HEK293T (cell line): Measurements from ENCODE around the gene PROSER2.

Source experiments
- CTCF ChIA-PET: fragments of 350-600 bp; formaldehyde crosslinking; extraction: SDS; loops from one replicate; lab custom pipeline; 2021; ENCODE audit warnings: antibody characterized with exemption, inconsistent platforms; lab: Yijun Ruan, JAX
- POLR2A ChIA-PET: fragments of 350-600 bp; formaldehyde crosslinking; extraction: SDS; loops from one replicate; lab custom pipeline; 2020; ENCODE audit warnings: antibody characterized with exemption, inconsistent platforms; lab: Yijun Ruan, JAX
- DNase-seq: peaks from one replicate; pipeline ENCODE4 v3.0.0; 2012; ENCODE audit warnings: mixed read lengths; ENCODE audit errors: extremely low spot score
- ARNT ChIP-seq: fragments of 450-650 bp; IDR thresholded peaks from 2 replicates; pipeline ENCODE4 v1.6.1; 2017; ENCODE audit warnings: mild to moderate bottlenecking
- BHLHE40 ChIP-seq: fragments of 450-650 bp; IDR thresholded peaks from 2 replicates; pipeline ENCODE4 v1.6.1; 2016; ENCODE audit warnings: mild to moderate bottlenecking, moderate library complexity, borderline replicate concordance
- CTBP1 ChIP-seq: fragments of 450-650 bp; IDR thresholded peaks from 2 replicates; pipeline ENCODE4 v1.6.1; 2016; ENCODE audit warnings: borderline replicate concordance
- ELF4 ChIP-seq: fragments of 450-650 bp; IDR thresholded peaks from 2 replicates; pipeline ENCODE4 v1.6.1; 2017; ENCODE audit warnings: antibody characterized with exemption
- FOXA1 ChIP-seq: fragments of 450-650 bp; IDR thresholded peaks from 2 replicates; pipeline ENCODE4 v1.6.1; 2016; ENCODE audit warnings: mild to moderate bottlenecking
- FOXK2 ChIP-seq: fragments of 450-650 bp; IDR thresholded peaks from 2 replicates; pipeline ENCODE4 v1.6.1; 2016; ENCODE audit warnings: mild to moderate bottlenecking
- FOXM1 ChIP-seq: fragments of 450-650 bp; IDR thresholded peaks from 2 replicates; pipeline ENCODE4 v1.6.1; 2017; ENCODE audit warnings: mild to moderate bottlenecking, borderline replicate concordance
- HDGF ChIP-seq: fragments of 450-650 bp; IDR thresholded peaks from 2 replicates; pipeline ENCODE4 v1.6.1; 2017; ENCODE audit warnings: antibody characterized with exemption, borderline replicate concordance
- L3MBTL2 ChIP-seq: fragments of 450-650 bp; conservative IDR thresholded peaks from 2 replicates; pipeline ENCODE4 v1.6.1; 2016; ENCODE audit warnings: mild to moderate bottlenecking
- LEF1 ChIP-seq: fragments of 450-650 bp; IDR thresholded peaks from 2 replicates; pipeline ENCODE4 v1.6.1; 2017; ENCODE audit warnings: mild to moderate bottlenecking, borderline replicate concordance
- NFRKB ChIP-seq: fragments of 450-650 bp; IDR thresholded peaks from 2 replicates; pipeline ENCODE4 v1.6.1; 2016; ENCODE audit warnings: mild to moderate bottlenecking, moderate library complexity
- SP1 ChIP-seq: fragments of 450-650 bp; IDR thresholded peaks from 2 replicates; pipeline ENCODE4 v1.6.1; 2017
- SUZ12 ChIP-seq: fragments of 450-650 bp; IDR thresholded peaks from 2 replicates; pipeline ENCODE4 v1.6.1; 2016; ENCODE audit warnings: mild to moderate bottlenecking
- TARDBP ChIP-seq: fragments of 450-650 bp; IDR thresholded peaks from 2 replicates; pipeline ENCODE4 v1.6.1; 2016
- ZNF384 ChIP-seq: fragments of 450-650 bp; IDR thresholded peaks from 2 replicates; pipeline ENCODE4 v1.6.1; 2016
- TF ChIP-seq, protein P1 (sequence below): fragments of 450-650 bp; IDR thresholded peaks from 2 replicates; pipeline ENCODE4 v1.6.1; 2016

PROSER2 gene

GRCh38 chr10:11837372-11838161 lies 14.4 kb downstream of the PROSER2 start:
- POLR2A ChIA-PET: no interaction called here
- TF ChIP-seq LEF1 (no peak), FOXK2 (no peak), SP1 (no peak), ARNT (no peak), NFRKB (no peak), CTBP1 (no peak), BHLHE40 (no peak), SUZ12 (no peak), FOXA1 (no peak)
- TF ChIP-seq, protein P1, sequence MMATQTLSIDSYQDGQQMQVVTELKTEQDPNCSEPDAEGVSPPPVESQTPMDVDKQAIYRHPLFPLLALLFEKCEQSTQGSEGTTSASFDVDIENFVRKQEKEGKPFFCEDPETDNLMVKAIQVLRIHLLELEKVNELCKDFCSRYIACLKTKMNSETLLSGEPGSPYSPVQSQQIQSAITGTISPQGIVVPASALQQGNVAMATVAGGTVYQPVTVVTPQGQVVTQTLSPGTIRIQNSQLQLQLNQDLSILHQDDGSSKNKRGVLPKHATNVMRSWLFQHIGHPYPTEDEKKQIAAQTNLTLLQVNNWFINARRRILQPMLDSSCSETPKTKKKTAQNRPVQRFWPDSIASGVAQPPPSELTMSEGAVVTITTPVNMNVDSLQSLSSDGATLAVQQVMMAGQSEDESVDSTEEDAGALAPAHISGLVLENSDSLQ: no peak
- CTCF ChIA-PET: no interaction called here
- DNase-seq: no peak

DNA sequence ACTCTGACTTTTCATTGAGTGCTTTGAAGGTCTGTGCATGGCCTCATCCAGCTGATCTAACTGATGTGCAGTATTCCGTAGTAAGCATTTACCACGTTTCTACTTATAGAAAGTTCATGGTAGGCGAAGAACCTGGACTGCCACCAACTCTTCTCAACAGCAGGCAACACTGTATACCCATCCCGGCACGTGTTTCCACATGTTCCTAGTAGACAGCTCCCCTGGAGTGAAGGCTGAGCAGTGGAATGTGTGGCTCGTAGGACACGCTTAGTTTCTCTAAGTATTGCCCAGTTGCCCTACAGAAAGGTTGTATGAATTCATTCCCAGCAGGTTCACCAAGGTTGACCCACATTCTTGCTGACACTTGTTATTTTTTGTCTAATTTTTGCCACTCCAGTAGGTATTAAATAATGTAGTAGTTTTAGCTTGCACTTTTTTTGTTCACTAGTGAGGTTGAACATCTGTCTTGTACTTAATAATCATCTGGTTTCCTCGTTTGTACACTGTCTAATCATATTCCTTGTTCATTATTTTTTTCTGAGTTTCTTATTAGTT lies 15.2 kb downstream of the PROSER2 start:
- TF ChIP-seq CTBP1 (no peak), L3MBTL2 (peak; percentile 41)
- no peak for DNase-seq
- POLR2A ChIA-PET: interaction anchor here (1.5 kb wide), 1 partner anchor 13 kb away, joined by 4 read pairs; no protein-coding TSS in a partner anchor
- CTCF ChIA-PET: no interaction called here

DNA sequence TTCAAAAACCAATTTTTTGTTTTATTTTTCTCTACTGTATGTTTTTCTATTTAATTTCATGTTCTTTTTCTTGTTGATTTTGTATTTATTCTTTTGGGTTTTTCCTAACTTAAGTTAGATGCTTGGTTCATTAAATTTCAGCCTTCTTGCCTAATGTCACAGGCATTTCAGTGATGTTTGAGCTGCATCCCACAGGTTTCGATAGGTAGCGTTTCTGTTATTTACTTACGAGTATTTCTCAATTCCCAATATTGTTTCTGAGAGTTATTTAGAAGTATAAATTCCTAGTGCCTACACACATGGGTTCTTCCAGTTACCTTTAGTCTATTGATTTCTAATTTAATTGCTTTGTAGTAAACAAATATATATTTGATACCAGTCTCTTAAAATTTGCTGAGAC lies 18.2 kb downstream of the PROSER2 start:
- ChIA-PET CTCF (no interaction called here), POLR2A (no interaction called here)
- TF ChIP-seq TARDBP (no peak), CTBP1 (no peak), SUZ12 (no peak), HDGF (no peak), NFRKB (no peak), LEF1 (no peak), FOXM1 (no peak), SP1 (no peak)
- DNase-seq: no peak

- no peak for DNase-seq
- ChIA-PET CTCF (no interaction called here), POLR2A (no interaction called here)
- no peak for TF ChIP-seq SP1
- TF ChIP-seq, protein P1: no peak
- TF ChIP-seq CTBP1: no peak
These were observed 19.3 kb downstream of the PROSER2 start for GRCh38 chr10:11842411-11842810.

GRCh38 chr10:11845113-11845512 lies 22.0 kb downstream of the PROSER2 start:
- POLR2A ChIA-PET: no interaction called here
- TF ChIP-seq HDGF (no peak), ZNF384 (no peak), FOXK2 (no peak), NFRKB (no peak), SP1 (no peak), SUZ12 (no peak), CTBP1 (no peak), FOXA1 (no peak), ELF4 (no peak), L3MBTL2 (no peak), ARNT (no peak), BHLHE40 (no peak)
- TF ChIP-seq, protein P1: no peak
- CTCF ChIA-PET: interaction anchor here (0.8 kb wide), 1 partner anchor 10 kb away, joined by 3 read pairs; no protein-coding TSS in a partner anchor
- DNase-seq: no peak

- ChIA-PET CTCF (no interaction called here), POLR2A (no interaction called here)
- no peak for DNase-seq
These were observed 23.4 kb downstream of the PROSER2 start for GRCh38 chr10:11846542-11846941.

DNA sequence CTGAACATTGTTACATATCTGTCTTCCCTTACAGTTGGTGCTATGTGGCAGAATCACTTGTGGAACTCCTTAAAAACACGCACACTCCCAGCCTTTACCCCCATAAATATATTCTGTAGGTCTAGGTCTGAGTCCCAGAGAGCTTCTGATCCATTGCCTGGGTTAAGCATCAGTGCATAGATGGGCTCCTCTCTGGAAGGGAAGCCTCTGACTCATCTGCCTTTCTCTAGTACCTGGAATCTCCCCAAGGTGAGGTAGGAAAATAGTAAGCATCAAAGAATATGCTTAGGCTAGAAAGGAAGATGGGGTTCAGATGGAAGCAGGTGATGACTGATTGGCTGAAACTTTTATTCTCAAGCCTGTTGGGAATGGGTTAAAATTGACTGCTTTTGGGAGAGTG lies 26.1 kb downstream of the PROSER2 start:
- POLR2A ChIA-PET: no interaction called here
- TF ChIP-seq L3MBTL2: no peak
- TF ChIP-seq, protein P1: no peak
- TF ChIP-seq SUZ12: no peak
- no peak for TF ChIP-seq ARNT
- TF ChIP-seq TARDBP: no peak
- no peak for TF ChIP-seq FOXM1
- TF ChIP-seq FOXK2: no peak
- no peak for TF ChIP-seq ELF4
- no peak for TF ChIP-seq BHLHE40
- CTCF ChIA-PET: no interaction called here
- DNase-seq: no peak

More at GRCh38 chr10:11846542-11846941, 23.4 kb downstream of the PROSER2 start:
- no peak for TF ChIP-seq SUZ12
- no peak for TF ChIP-seq TARDBP
- TF ChIP-seq FOXA1: no peak
- TF ChIP-seq FOXK2: no peak
- no peak for TF ChIP-seq LEF1
- no peak for TF ChIP-seq ELF4
